GM11168 (cell line): ENCODE results near the gene MBOAT7.
"Not testable (repeated sequence)": the region's sequence is repeated elsewhere in the genome, so short reads cannot be mapped to it uniquely, and the experiment has no call there.

Source experiments
- in situ Hi-C: fragments of 300-500 bp; cut with MboI; formaldehyde crosslinking; loops from one replicate; pipeline ENCODE4 v1.12.0; 2022; ENCODE audit warnings: low sequenced_read_pairs; ENCODE audit not compliant: unreplicated experiment

Gene MBOAT7

GRCh38 chr19:54190503-54191010 is 1.2 kb upstream of the MBOAT7 start:
- in situ Hi-C loops: no loop called here

GRCh38 chr19:54189735-54190502 is 539 bp upstream of the MBOAT7 start:
- in situ Hi-C loops: no loop called here

GRCh38 chr19:54188215-54188871 is 1.0 kb downstream of the MBOAT7 start:
- in situ Hi-C loops: no loop called here

DNA sequence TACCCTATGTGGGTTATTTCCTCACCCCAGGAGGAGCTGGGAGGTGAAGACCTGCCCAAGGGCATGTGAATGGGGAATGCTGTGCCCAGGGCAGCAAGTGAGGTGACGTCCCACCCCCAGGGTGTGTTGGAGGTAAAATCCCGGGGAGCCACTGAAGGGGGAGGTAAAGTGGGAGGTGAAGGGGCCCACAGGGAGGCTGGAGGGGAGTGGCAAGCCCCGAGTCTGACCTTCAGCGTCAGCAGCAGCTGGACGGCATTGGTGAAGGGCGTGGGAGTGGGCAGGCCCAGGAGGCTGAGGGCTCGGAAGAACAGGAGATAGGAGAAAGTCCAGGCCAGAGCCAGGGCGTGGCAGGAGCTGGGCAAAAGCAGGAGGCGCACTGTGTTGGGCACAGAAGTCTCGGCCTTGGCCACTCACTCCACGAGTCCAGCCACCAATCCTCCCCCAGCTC is 2.4 kb downstream of the MBOAT7 start:
- in situ Hi-C loops: no loop called here

- in situ Hi-C loops: no loop called here
These were observed 3.0 kb downstream of the MBOAT7 start for GRCh38 chr19:54186351-54186750.

GRCh38 chr19:54183431-54183830 is 5.9 kb downstream of the MBOAT7 start:
- in situ Hi-C loops: no loop called here

DNA sequence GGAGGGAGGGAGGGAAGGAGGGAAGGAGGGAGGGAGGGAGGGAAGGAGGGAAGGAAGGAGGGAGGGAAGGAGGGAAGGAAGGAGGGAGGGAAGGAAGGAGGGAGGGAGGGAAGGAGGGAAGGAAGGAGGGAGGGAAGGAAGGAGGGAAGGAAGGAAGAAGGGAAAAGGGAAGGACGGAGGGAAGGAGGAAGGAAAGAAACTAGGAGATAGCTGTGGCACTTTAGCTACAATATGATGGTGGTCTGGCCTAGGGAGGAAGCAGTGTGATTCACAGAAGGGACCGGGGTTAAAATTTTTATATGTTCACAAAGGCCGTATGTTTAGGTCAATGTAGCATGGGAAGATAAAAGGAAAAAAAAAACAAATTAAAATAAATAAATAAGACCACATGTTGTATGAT is 7.5 kb downstream of the MBOAT7 start:
- in situ Hi-C loops: not testable (repeated sequence)

GRCh38 chr19:54180691-54181091 is 8.7 kb downstream of the MBOAT7 start:
- in situ Hi-C loops: no loop called here

GRCh38 chr19:54179921-54180461 is 9.4 kb downstream of the MBOAT7 start:
- in situ Hi-C loops: loop anchor here (5.0 kb wide), 1 partner anchor 52 kb away; no protein-coding TSS in a partner anchor

- in situ Hi-C loops: loop anchor here (5.0 kb wide), 1 partner anchor 53 kb away; no protein-coding TSS in a partner anchor
These were observed 10.0 kb downstream of the MBOAT7 start for GRCh38 chr19:54179262-54179852.

DNA sequence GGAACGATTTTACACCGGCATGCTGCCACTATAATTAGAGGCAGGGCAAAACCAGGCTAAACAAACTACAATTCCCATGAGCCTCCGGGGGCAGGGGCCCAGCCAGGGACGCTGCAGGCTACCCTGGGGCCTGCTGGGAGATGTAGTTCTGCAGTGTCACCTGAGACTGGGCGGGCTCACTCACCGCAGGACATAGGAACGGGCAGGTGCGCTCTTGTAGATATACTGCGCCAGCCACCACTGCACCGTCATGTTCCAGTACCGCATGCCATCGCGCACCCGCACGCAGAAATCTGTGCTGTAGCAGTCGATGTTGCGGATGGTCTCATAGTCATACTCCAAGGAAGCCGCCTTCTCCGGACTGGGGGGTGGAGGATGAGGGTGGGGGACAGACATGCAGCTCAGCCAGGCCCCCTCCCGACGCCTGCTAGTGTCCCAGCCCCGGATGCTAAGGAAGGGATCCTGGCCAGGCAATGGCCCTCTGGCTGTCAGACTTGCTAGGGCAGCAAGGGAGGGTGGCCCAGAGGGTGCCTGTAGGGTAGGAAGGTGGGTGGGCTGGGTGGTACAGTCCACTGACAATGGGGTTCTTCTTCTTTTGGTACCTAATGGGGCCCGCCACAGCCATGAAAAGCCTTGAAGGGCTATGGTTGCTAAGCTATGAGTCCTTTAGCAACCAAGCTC is 10.7 kb downstream of the MBOAT7 start:
- in situ Hi-C loops: loop anchor here (5.0 kb wide), 1 partner anchor 54 kb away; no protein-coding TSS in a partner anchor

DNA sequence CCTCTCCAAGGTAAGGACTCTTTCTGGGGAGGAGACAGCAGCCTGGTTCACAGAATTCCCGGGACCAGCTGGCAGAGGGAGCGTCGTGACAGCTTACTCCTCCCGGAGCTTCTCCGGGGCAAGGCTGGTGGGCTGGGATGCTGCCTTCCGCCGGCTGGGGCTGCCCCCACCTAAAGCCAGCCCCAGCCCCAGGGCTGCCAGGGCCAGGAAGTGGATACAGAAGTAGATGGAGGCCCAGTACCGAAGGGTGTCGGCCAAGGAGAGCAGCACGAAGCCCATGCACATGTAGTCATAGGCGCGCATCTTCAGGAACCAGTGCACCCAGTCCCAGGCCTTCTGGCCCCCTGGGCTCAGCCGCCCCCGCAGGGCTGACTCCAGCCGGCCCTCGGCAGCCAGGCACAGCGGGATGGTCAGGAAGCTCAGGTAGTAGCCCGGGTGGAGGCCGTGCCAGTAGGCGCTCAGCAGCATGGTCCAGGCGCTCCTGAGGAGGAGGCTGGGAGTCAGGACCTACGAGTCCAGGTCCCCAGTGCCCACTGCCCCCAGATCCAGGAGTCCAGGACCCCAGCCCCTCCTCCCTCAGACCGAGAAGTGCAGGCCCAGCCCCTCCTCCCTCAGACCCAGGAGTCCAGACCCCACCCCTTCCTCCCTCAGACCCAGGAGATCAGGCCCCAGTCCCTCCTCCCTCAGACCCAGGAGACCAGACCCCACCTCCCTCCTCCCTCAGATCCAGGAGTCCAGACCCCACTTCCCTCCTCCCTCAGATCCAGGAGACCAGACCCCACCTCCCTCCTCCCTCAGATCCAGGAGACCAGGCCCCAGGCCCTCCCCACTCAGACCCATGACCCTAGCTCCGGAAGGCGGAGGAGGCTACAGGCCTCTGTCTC is 15.2 kb downstream of the MBOAT7 start:
- in situ Hi-C loops: no loop called here

GRCh38 chr19:54173359-54173699 is 16.1 kb downstream of the MBOAT7 start:
- in situ Hi-C loops: no loop called here

DNA sequence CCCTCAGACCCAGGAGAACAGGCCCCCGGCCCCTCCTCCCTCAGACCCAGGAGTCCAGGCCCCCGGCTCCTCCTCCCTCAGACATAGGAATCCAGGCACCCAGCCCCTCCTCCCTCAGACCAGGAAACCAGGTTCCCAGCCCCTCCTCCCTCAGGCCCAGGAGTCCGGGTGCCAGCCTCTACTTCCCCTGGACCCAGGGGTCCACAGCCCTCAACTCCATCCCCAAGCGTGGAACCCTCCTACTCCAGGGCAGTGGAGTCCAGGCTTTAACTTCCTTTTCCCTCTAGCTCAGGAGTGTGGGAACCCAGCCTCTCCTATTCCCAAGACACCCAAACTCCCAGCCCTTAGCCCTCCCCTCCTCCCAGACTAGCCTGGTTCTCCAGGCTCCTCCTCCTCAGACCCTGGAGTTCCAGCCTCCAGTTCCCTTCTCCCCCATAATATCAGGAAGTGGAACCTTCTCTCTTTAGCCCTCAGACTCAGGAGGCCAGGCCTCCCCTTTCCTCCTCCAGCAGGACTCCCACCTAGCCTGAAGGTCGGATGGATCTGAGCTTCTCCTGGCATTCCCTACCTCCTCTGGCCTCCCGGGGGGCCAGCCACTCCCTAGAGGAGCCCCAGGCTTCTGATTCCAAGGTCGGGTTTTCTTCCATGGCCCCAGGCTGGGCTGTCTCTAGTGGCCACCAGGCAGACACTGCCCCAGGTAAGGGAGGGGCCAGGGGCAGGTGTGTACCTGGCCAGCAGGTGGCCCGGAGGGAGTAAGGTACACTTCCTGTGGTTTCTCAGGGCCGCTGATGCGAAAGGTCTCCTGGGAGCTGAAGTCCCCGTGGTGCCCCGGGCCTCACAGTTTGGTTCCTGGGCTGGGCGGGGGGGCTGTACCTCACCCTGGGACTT is 16.7 kb downstream of the MBOAT7 start, which contains the start of gene TMC4:
Gene TMC4 (minus strand): TSS at position 690 of the 888 bp plus-strand sequence. CDS start 43 bp downstream, at position 647.
- in situ Hi-C loops: no loop called here

GRCh38 chr19:54171736-54172431 is 17.5 kb downstream of the MBOAT7 start:
- in situ Hi-C loops: not testable (repeated sequence)

- in situ Hi-C loops: no loop called here
These were observed 20.1 kb downstream of the MBOAT7 start for GRCh38 chr19:54169149-54169740.
